ENCODE data around the gene UGT1A5.

- no peak for TF ChIP-seq CTCF (conservative IDR thresholded peaks at IDR 0.05; ENCODE audit: low read length)
- TF ChIP-seq EZH2phosphoT487 (IDR thresholded peaks at IDR 0.05; ENCODE audit: borderline replicate concordance), result no peak
Measured at GRCh38 chr2:233707940-233708644, 4.6 kb upstream of the UGT1A5 start.
